HepG2 (cell line): ENCODE results near the gene CCNB1. TPM values are rescaled to one million over a fixed set of nuclear protein-coding genes. Genes with fewer than 3 reads are reported as not detected.
A peak's percentile ranks its signal among the peaks of the same experiment; 100 is the strongest.
"Not testable (repeated sequence)": the region's sequence is repeated elsewhere in the genome, so short reads cannot be mapped to it uniquely, and the experiment has no call there.

Experiments
- ATAC-seq: fragments of 200-7000 bp; cut with Tn5 transposase; 3 replicates; pipeline ENCODE4 v1.9.1; 2020; ENCODE audit warnings: mild to moderate bottlenecking, moderate library complexity
- BruUV-seq: library from RNA; stranded (reverse); fragments of 400-500 nt; replicated peaks from 2 replicates; lab custom pipeline; 2021; lab: Mats Ljungman, UMichigan
- CTCF ChIA-PET: fragments of 300-600 bp; formaldehyde crosslinking; extraction: SDS; loops from one replicate; lab custom pipeline; 2021; ENCODE audit warnings: low total read pairs, inconsistent platforms, low intra/inter-chr PET ratio; lab: Yijun Ruan, JAX
- POLR2A ChIA-PET: fragments of 350-600 bp; sonication (Branson Sonifier 250); formaldehyde crosslinking; loops from one replicate; lab custom pipeline; 2020; ENCODE audit warnings: antibody characterized with exemption, inconsistent platforms; lab: Yijun Ruan, JAX
- DNase-seq: peaks from one replicate; pipeline ENCODE4 v3.0.0-alpha.2; 2015; ENCODE audit warnings: low spot score
- FAIRE-seq: peaks from 3 replicates; lab custom pipeline; 2011; peaks lifted over from hg19 to GRCh38; lab: Jason Lieb, UNC
- H2AFZ ChIP-seq: one replicate; pipeline ENCODE4 v1.6.1; 2011; ENCODE audit warnings: low read length, inconsistent platforms
- H3K27ac ChIP-seq: fragments of 300-600 bp; 3 replicates; pipeline ENCODE4 v1.8.0; 2011; ENCODE audit warnings: mixed run types, mild to moderate bottlenecking, mixed read lengths, low read length, inconsistent platforms; ENCODE audit not compliant: insufficient read depth; ENCODE audit errors: extremely low read length
- H3K27me3 ChIP-seq, 2 experiments: fragments of 200-600 bp in 1 of 2; 2 replicates in 1 of 2; 3 replicates in 1 of 2; pipeline versions ENCODE4 v1.6.0 to v1.8.0; 2011; ENCODE audit warnings: low read length in 2 of 2, mild to moderate bottlenecking in 2 of 2, moderate library complexity in 2 of 2, inconsistent platforms in 1 of 2; ENCODE audit not compliant: insufficient read depth in 2 of 2, control insufficient read depth in 1 of 2
- H3K36me3 ChIP-seq, 2 experiments: fragments of 200-600 bp in 1 of 2; replicated peaks in 1 of 2; 2 replicates in 1 of 2; 3 replicates in 1 of 2; pipeline versions ENCODE4 v1.5.1 to v1.8.0; 2011; ENCODE audit warnings: low read length in 2 of 2, inconsistent platforms in 1 of 2; ENCODE audit not compliant: insufficient read depth in 2 of 2, control insufficient read depth in 1 of 2
- H3K4me1 ChIP-seq: 2 replicates; pipeline ENCODE4 v1.5.1; 2012; ENCODE audit warnings: low read length, inconsistent platforms; ENCODE audit not compliant: insufficient read depth
- H3K4me2 ChIP-seq: 2 replicates; pipeline ENCODE4 v1.6.0; 2011; ENCODE audit warnings: low read depth, low read length, inconsistent platforms
- H3K4me3 ChIP-seq, 3 experiments: fragments of 200-600 bp in 1 of 3; sonication (generic), shearing (Covaris generic) in 1 of 3; replicated peaks in 1 of 3; 2 replicates each; pipeline ENCODE4 v1.5.1; 2011 to 2016; ENCODE audit warnings: low read length in 3 of 3, inconsistent platforms in 2 of 3, low read depth in 2 of 3, mild to moderate bottlenecking in 2 of 3, control low read depth in 1 of 3, mixed read lengths in 1 of 3; ENCODE audit not compliant: insufficient read depth in 1 of 3
- H3K79me2 ChIP-seq: one replicate; pipeline ENCODE4 v1.6.1; 2011; ENCODE audit warnings: low read length, inconsistent platforms; ENCODE audit not compliant: insufficient read depth
- H3K9ac ChIP-seq: 2 replicates; pipeline ENCODE4 v1.6.0; 2011; ENCODE audit warnings: mild to moderate bottlenecking, low read depth, low read length, inconsistent platforms; ENCODE audit not compliant: insufficient read depth
- H3K9me3 ChIP-seq: 2 replicates; pipeline ENCODE4 v1.5.1; 2012; ENCODE audit warnings: mild to moderate bottlenecking, low read length
- H4K20me1 ChIP-seq: 2 replicates; pipeline ENCODE4 v1.6.0; 2011; ENCODE audit warnings: inconsistent platforms, mild to moderate bottlenecking, low read length, moderate library complexity; ENCODE audit not compliant: insufficient read depth
- AGO1 ChIP-seq: fragments of 200-400 bp; formaldehyde crosslinking; IDR thresholded peaks from 2 replicates; pipeline ENCODE4 v1.6.1; 2017; ENCODE audit warnings: mild to moderate bottlenecking, low read depth, low read length, moderate library complexity; ENCODE audit not compliant: poor library complexity, severe bottlenecking
- MAZ ChIP-seq, 2 experiments: sonication (generic) in 1 of 2; formaldehyde crosslinking in 1 of 2; IDR thresholded peaks; 2 replicates each; pipeline versions ENCODE4 v1.5.0 to v1.6.1; 2012 to 2020; ENCODE audit warnings: low read depth in 2 of 2, mild to moderate bottlenecking in 2 of 2, borderline replicate concordance in 1 of 2, improper control_type of control experiment in 1 of 2, low read length in 1 of 2, missing genetic modification reagents in 1 of 2, moderate library complexity in 1 of 2
- NFYC ChIP-seq: IDR thresholded peaks from 2 replicates; pipeline ENCODE4 v1.6.1; 2016; ENCODE audit warnings: missing genetic modification reagents, missing compliant biosample characterization
- NR2C2 ChIP-seq: sonication (generic); formaldehyde crosslinking; IDR thresholded peaks from 2 replicates; pipeline ENCODE4 v1.4.0; 2020; ENCODE audit warnings: missing genetic modification reagents, mild to moderate bottlenecking, moderate library complexity, borderline replicate concordance
- NR2F1 ChIP-seq, 2 experiments: fragments of 450-650 bp in 1 of 2; formaldehyde crosslinking in 1 of 2; IDR thresholded peaks; 2 replicates each; pipeline versions ENCODE4 v1.5.0 to v1.6.1; 2016 to 2020; ENCODE audit warnings: mild to moderate bottlenecking in 1 of 2, missing compliant biosample characterization in 1 of 2, missing genetic modification reagents in 1 of 2, moderate library complexity in 1 of 2
- NR2F6 ChIP-seq, 2 experiments: IDR thresholded peaks; 2 replicates each; pipeline ENCODE4 v1.6.1; 2016; ENCODE audit warnings: antibody characterized with exemption in 1 of 2, mild to moderate bottlenecking in 1 of 2
- SAP130 ChIP-seq: IDR thresholded peaks from 2 replicates; pipeline ENCODE4 v1.6.1; 2016; ENCODE audit warnings: low read depth
- SOX5 ChIP-seq: IDR thresholded peaks from 2 replicates; pipeline ENCODE4 v1.6.1; 2016; ENCODE audit warnings: borderline replicate concordance
- ZNF317 ChIP-seq: sonication (generic); formaldehyde crosslinking; IDR thresholded peaks from 2 replicates; pipeline ENCODE4 v1.5.0; 2020; ENCODE audit warnings: mild to moderate bottlenecking, missing genetic modification reagents
- WGBS: methylation state at CpG from one replicate; pipeline ENCODE4 v1.1.6; 2017; ENCODE audit warnings: low lambda C conversion rate; 5-methylcytosine and 5-hydroxymethylcytosine counted together
- in situ Hi-C: cut with HindIII; loops from 2 replicates; pipeline ENCODE4 v1.10.0; 2017; ENCODE audit warnings: low pct_unique_long_range_greater_than_20kb; ENCODE audit not compliant: extremely low pct_ligation_motif_present
- intact Hi-C: fragments of 100-400 bp; cut with micrococcal nuclease; formaldehyde crosslinking; loops from one replicate; pipeline ENCODE4 v1.10.0; 2022; ENCODE audit not compliant: unreplicated experiment
- polyA plus RNA-seq, 8 experiments: library from polyadenylated mRNA; depleted of rRNA in 3 of 8; stranded (reverse) in 7 of 8; unstranded in 1 of 8; fragments of >200 nt; fragmentation: Illumina TruSeq in 4 of 8; extraction: Trizol in 4 of 8; gene quantifications; 2 replicates each; pipeline versions ENCODE4 v1.2.1 to v1.2.3, GENCODE V29; 2011 to 2016; ENCODE audit warnings: low read depth in 4 of 8, missing spikeins in 1 of 8, mixed read lengths in 1 of 8; ENCODE audit not compliant: insufficient read depth in 1 of 8
- total RNA-seq, 5 experiments: library from RNA; depleted of rRNA; stranded (reverse); fragments of >200 nt; fragmentation: Illumina TruSeq; extraction: Trizol; gene quantifications; 2 replicates each; pipeline ENCODE4 v1.2.3, GENCODE V29; 2016; ENCODE audit warnings: low read depth in 1 of 5
- TF ChIP-seq, protein P1 (sequence below): IDR thresholded peaks from 2 replicates; pipeline ENCODE4 v1.6.1; 2016; ENCODE audit warnings: mild to moderate bottlenecking
- TF ChIP-seq, protein P2 (sequence below): sonication (generic); formaldehyde crosslinking; IDR thresholded peaks from 2 replicates; pipeline ENCODE4 v1.5.1; 2020; ENCODE audit warnings: mild to moderate bottlenecking, missing genetic modification reagents, borderline replicate concordance

Gene CCNB1
- total and polyA plus RNA-seq, 2 of the 13 experiments (the other 11 are each of a cell fraction or from before 2014, with no cell fraction given), result 82.3 to 316 TPM

DNA sequence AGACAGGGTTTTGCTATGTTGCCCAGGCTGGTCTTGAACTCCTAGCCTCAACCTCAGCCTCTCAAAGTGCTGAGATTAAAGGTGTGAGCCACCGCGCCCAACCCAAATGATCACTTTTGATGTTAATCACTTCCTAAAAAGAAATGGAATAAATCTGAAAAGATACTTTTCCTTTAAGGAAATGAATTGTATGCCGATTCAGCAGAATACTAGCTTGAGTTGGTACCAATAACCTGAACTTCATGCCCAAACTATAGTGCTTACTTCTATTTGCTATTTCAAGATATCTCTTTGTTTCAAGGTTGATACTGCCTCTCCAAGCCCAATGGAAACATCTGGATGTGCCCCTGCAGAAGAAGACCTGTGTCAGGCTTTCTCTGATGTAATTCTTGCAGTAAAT, 4.0 kb downstream of the CCNB1 start (continued):
- no peak for TF ChIP-seq AGO1

DNA sequence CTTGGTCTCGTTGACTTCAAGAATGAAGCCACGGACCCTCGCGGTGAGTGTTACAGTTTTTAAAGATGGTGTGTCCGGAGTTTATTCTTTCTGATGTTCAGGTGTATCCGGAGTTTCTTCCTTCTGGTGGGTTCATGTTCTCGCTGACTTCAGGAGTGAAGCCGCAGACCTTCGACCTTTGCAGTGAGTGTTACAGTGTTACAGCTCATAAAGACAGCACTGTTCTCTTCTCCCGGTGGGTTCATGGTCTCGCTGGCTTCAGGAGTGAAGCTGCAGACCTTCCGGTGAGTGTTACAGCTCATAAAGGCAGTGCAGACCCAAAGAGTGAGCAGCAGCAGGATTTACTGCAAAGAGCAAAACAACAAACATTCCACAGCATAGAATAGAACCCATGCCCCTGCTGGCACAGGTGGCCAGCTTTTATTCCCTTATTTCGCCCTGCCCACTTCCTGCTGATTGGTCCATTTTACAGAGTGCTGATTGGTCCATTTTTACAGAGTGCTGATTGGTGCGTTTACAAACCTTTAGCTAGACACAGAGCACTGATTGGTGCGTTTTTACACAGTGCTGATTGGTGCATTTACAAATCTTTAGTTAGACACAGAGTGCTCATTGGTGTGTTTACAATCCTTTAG, 14.8 kb downstream of the CCNB1 start:
- peak overlapping the region; percentile 44; the same call in 1 of the 2 replicates for H3K9ac ChIP-seq
- H4K20me1 ChIP-seq; in situ Hi-C loops; H3K27me3 ChIP-seq; intact Hi-C loops; H3K36me3 ChIP-seq; BruUV-seq; CTCF ChIA-PET; H3K79me2 ChIP-seq; H3K9me3 ChIP-seq; H2AFZ ChIP-seq; TF ChIP-seq MAZ (IDR thresholded peaks at IDR 0.05; ENCODE audit: borderline replicate concordance, low read depth, low read length): not testable (repeated sequence)
- peak overlapping the region; percentile 38; the same call in 1 of the 2 replicates for H3K4me2 ChIP-seq
- WGBS, result 42% methylated on average over 15 of the region's 15 CpGs
- H3K27ac ChIP-seq, result peak overlapping the region; percentile 65
- POLR2A ChIA-PET, result interaction anchor here (1.3 to 1.4 kb wide), 3 partner anchors 8 to 32 kb away, joined by 3 to 7 read pairs (median 4); partner anchors contain the start of gene CCNB1
- H3K4me1 ChIP-seq, result peaks cover 16% of the 10 kb centered on the region
- ATAC-seq, result peak; percentile 81
- FAIRE-seq, result peak; percentile 67
- H3K4me3 ChIP-seq, result peak overlapping the region in 1 of 3 experiments; percentile 39; a peak in 2 of 6 replicates
- DNase-seq, result peak; percentile 50
- TF ChIP-seq NR2C2 (CRISPR knock-in tag) (peak; percentile 26; the same call in 1 of the 2 replicates), NFYC (CRISPR knock-in tag) (peak; percentile 81), ZNF317 (CRISPR knock-in tag) (0 out of 2 replicates have a peak, but pooled peaks have one; percentile 18), SAP130 (peak; percentile 11; the same call in 1 of the 2 replicates), NR2F6 (IDR thresholded peaks at IDR 0.05) (peak; percentile 44; the same call in 1 of the 2 replicates), NR2F6 (CRISPR knock-in tag; IDR thresholded peaks at IDR 0.05) (peak; percentile 72), SOX5 (CRISPR knock-in tag) (0 out of 2 replicates have a peak, but pooled peaks have one; percentile 10), MAZ (CRISPR knock-in tag; IDR thresholded peaks at IDR 0.05; ENCODE audit: low read depth) (0 out of 2 replicates have a peak, but pooled peaks have one; percentile 35), NR2F1 (CRISPR knock-in tag; IDR thresholded peaks at IDR 0.05) (0 out of 4 replicates have a peak, but pooled peaks of 1 of the 2 experiments have one; percentile 30)
- TF ChIP-seq, protein P1, sequence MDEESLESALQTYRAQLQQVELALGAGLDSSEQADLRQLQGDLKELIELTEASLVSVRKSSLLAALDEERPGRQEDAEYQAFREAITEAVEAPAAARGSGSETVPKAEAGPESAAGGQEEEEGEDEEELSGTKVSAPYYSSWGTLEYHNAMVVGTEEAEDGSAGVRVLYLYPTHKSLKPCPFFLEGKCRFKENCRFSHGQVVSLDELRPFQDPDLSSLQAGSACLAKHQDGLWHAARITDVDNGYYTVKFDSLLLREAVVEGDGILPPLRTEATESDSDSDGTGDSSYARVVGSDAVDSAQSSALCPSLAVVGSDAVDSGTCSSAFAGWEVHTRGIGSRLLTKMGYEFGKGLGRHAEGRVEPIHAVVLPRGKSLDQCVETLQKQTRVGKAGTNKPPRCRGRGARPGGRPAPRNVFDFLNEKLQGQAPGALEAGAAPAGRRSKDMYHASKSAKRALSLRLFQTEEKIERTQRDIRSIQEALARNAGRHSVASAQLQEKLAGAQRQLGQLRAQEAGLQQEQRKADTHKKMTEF (CRISPR knock-in tag), result peak; percentile 34; the same call in 1 of the 2 replicates
- TF ChIP-seq, protein P2, sequence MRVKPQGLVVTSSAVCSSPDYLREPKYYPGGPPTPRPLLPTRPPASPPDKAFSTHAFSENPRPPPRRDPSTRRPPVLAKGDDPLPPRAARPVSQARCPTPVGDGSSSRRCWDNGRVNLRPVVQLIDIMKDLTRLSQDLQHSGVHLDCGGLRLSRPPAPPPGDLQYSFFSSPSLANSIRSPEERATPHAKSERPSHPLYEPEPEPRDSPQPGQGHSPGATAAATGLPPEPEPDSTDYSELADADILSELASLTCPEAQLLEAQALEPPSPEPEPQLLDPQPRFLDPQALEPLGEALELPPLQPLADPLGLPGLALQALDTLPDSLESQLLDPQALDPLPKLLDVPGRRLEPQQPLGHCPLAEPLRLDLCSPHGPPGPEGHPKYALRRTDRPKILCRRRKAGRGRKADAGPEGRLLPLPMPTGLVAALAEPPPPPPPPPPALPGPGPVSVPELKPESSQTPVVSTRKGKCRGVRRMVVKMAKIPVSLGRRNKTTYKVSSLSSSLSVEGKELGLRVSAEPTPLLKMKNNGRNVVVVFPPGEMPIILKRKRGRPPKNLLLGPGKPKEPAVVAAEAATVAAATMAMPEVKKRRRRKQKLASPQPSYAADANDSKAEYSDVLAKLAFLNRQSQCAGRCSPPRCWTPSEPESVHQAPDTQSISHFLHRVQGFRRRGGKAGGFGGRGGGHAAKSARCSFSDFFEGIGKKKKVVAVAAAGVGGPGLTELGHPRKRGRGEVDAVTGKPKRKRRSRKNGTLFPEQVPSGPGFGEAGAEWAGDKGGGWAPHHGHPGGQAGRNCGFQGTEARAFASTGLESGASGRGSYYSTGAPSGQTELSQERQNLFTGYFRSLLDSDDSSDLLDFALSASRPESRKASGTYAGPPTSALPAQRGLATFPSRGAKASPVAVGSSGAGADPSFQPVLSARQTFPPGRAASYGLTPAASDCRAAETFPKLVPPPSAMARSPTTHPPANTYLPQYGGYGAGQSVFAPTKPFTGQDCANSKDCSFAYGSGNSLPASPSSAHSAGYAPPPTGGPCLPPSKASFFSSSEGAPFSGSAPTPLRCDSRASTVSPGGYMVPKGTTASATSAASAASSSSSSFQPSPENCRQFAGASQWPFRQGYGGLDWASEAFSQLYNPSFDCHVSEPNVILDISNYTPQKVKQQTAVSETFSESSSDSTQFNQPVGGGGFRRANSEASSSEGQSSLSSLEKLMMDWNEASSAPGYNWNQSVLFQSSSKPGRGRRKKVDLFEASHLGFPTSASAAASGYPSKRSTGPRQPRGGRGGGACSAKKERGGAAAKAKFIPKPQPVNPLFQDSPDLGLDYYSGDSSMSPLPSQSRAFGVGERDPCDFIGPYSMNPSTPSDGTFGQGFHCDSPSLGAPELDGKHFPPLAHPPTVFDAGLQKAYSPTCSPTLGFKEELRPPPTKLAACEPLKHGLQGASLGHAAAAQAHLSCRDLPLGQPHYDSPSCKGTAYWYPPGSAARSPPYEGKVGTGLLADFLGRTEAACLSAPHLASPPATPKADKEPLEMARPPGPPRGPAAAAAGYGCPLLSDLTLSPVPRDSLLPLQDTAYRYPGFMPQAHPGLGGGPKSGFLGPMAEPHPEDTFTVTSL (CRISPR knock-in tag), result 0 out of 2 replicates have a peak, but pooled peaks have one; percentile 33
